ENCODE data around the gene LPAR2. TPM values are rescaled to one million over a fixed set of nuclear protein-coding genes. Genes with fewer than 3 reads are reported as not detected.

The LPAR2 gene
- polyA plus RNA-seq, 1 donor (not counting 4 experiments of a cell fraction or from before 2014, with no cell fraction given), result 7.3 TPM

DNA sequence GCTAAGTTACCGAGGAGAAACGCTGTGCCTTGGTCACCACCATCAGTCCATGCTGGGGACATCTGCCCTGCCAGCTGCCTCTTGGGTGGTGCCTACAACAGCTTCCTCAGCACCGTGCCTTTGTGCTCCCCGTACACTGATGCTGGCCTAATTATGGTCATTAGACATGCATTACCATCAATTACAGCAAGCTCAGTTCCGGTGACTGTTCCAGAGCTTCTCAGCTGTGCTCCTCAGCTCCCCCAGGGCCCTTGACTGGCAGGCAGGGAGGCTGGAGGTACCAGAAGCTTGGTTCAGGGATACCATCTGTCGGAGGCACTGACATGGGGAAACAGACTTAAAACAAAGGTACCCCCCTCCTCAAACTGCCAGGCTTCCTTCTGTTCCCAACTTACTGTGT lies 49.8 kb downstream of the LPAR2 start:
- H3K4me3 ChIP-seq (ENCODE audit: control insufficient read depth in 2 of 3, extremely low read depth in 1 of 3, insufficient read depth in 2 of 3, low read depth in 1 of 3, low read length in 3 of 3), result no peak overlapping the region
- no peak overlapping the region for H3K9ac ChIP-seq (ENCODE audit: control insufficient read depth, extremely low read depth, insufficient read depth, low read length)
- no peak overlapping the region for H3K27ac ChIP-seq (ENCODE audit: control insufficient read depth, insufficient read depth, low read length)
- H4K20me1 ChIP-seq (ENCODE audit: control insufficient read depth, extremely low read depth, insufficient read depth, low read length), result no peaks in the 10 kb centered on the region
- H3K4me1 ChIP-seq (ENCODE audit: control insufficient read depth, extremely low read depth, insufficient read depth, low read length), result no peaks in the 10 kb centered on the region
- H3K4me2 ChIP-seq (ENCODE audit: control insufficient read depth, extremely low read depth, insufficient read depth, low read depth, low read length), result no peak overlapping the region
- dilution Hi-C loops (cut with MboI; ENCODE audit: extremely low pct_ligation_motif_present, low sequenced_read_pairs), result no loop called here
- no peaks in the 10 kb centered on the region for H3K79me2 ChIP-seq (ENCODE audit: control insufficient read depth, insufficient read depth, low read length)
- DNase-seq (ENCODE audit: low read depth, low spot score) (no peak), FAIRE-seq (no peak)
- no peaks in the 10 kb centered on the region for H3K27me3 ChIP-seq (ENCODE audit: control insufficient read depth, extremely low read depth, insufficient read depth, low read length)
- H3K36me3 ChIP-seq (ENCODE audit: control insufficient read depth in 2 of 2, extremely low read depth in 1 of 2, insufficient read depth in 2 of 2, low read length in 2 of 2), result no peaks in the 10 kb centered on the region
- H3K9me3 ChIP-seq (ENCODE audit: control insufficient read depth, low read depth, low read length), result no peaks in the 10 kb centered on the region
- no peak for TF ChIP-seq EZH2 (IDR thresholded peaks at IDR 0.05; ENCODE audit: low read length)
- TF ChIP-seq, protein P1, sequence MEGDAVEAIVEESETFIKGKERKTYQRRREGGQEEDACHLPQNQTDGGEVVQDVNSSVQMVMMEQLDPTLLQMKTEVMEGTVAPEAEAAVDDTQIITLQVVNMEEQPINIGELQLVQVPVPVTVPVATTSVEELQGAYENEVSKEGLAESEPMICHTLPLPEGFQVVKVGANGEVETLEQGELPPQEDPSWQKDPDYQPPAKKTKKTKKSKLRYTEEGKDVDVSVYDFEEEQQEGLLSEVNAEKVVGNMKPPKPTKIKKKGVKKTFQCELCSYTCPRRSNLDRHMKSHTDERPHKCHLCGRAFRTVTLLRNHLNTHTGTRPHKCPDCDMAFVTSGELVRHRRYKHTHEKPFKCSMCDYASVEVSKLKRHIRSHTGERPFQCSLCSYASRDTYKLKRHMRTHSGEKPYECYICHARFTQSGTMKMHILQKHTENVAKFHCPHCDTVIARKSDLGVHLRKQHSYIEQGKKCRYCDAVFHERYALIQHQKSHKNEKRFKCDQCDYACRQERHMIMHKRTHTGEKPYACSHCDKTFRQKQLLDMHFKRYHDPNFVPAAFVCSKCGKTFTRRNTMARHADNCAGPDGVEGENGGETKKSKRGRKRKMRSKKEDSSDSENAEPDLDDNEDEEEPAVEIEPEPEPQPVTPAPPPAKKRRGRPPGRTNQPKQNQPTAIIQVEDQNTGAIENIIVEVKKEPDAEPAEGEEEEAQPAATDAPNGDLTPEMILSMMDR (optimal IDR thresholded peaks at IDR 0.05 in 1 of 3, IDR thresholded peaks at IDR 0.05 in 1 of 3, conservative IDR thresholded peaks at IDR 0.05 in 1 of 3; ENCODE audit: extremely low read depth in 1 of 3, insufficient read depth in 2 of 3, low read length in 3 of 3), result no peak
- no peaks in the 10 kb centered on the region for H3K9me1 ChIP-seq (ENCODE audit: control insufficient read depth, extremely low read depth, insufficient read depth, low read length)
- H2AFZ ChIP-seq (ENCODE audit: control insufficient read depth, low read length), result no peak overlapping the region

- no peak overlapping the region for H3K9ac ChIP-seq (ENCODE audit: control insufficient read depth, extremely low read depth, insufficient read depth, low read length)
- no peak overlapping the region for H3K4me3 ChIP-seq (ENCODE audit: control insufficient read depth in 2 of 3, extremely low read depth in 1 of 3, insufficient read depth in 2 of 3, low read depth in 1 of 3, low read length in 3 of 3)
- no peaks in the 10 kb centered on the region for H3K36me3 ChIP-seq (ENCODE audit: control insufficient read depth in 2 of 2, extremely low read depth in 1 of 2, insufficient read depth in 2 of 2, low read length in 2 of 2)
- no peak for DNase-seq (ENCODE audit: low read depth, low spot score)
- TF ChIP-seq, protein P1 (optimal IDR thresholded peaks at IDR 0.05 in 1 of 3, IDR thresholded peaks at IDR 0.05 in 1 of 3, conservative IDR thresholded peaks at IDR 0.05 in 1 of 3; ENCODE audit: extremely low read depth in 1 of 3, insufficient read depth in 2 of 3, low read length in 3 of 3), result no peak
- no peak for TF ChIP-seq EZH2 (IDR thresholded peaks at IDR 0.05; ENCODE audit: low read length)
- H3K4me2 ChIP-seq (ENCODE audit: control insufficient read depth, extremely low read depth, insufficient read depth, low read depth, low read length), result no peak overlapping the region
- no peaks in the 10 kb centered on the region for H3K9me3 ChIP-seq (ENCODE audit: control insufficient read depth, low read depth, low read length)
- no peaks in the 10 kb centered on the region for H3K4me1 ChIP-seq (ENCODE audit: control insufficient read depth, extremely low read depth, insufficient read depth, low read length)
- dilution Hi-C loops (cut with MboI; ENCODE audit: extremely low pct_ligation_motif_present, low sequenced_read_pairs), result no loop called here
- no peaks in the 10 kb centered on the region for H3K79me2 ChIP-seq (ENCODE audit: control insufficient read depth, insufficient read depth, low read length)
- no peak overlapping the region for H2AFZ ChIP-seq (ENCODE audit: control insufficient read depth, low read length)
- no peaks in the 10 kb centered on the region for H3K9me1 ChIP-seq (ENCODE audit: control insufficient read depth, extremely low read depth, insufficient read depth, low read length)
- FAIRE-seq, result no peak
- no peaks in the 10 kb centered on the region for H3K27me3 ChIP-seq (ENCODE audit: control insufficient read depth, extremely low read depth, insufficient read depth, low read length)
- H3K27ac ChIP-seq (ENCODE audit: control insufficient read depth, insufficient read depth, low read length), result no peak overlapping the region
- no peaks in the 10 kb centered on the region for H4K20me1 ChIP-seq (ENCODE audit: control insufficient read depth, extremely low read depth, insufficient read depth, low read length)
Observed at GRCh38 chr19:19575411-19575810, 52.6 kb downstream of the LPAR2 start.

Other genes starting within 250 kb of the LPAR2 start
- gene GATAD2A, start 222.5 kb downstream of the LPAR2 start, polyA plus RNA-seq, result 14.6 to 81.0 TPM (median 28.4 TPM) in 3 replicates
- gene TSSK6, start 112.7 kb downstream of the LPAR2 start, polyA plus RNA-seq, result 0.47 to 1.0 TPM (median 0.77 TPM) in 3 replicates
- gene NDUFA13, start 112.0 kb downstream of the LPAR2 start, polyA plus RNA-seq, result 294 to 475 TPM (median 343 TPM) in 3 replicates
- 0.56 to 1.4 TPM (median 1.2 TPM) in 3 replicates for gene YJEFN3, start 99.3 kb downstream of the LPAR2 start, polyA plus RNA-seq
- gene CILP2, start 90.0 kb downstream of the LPAR2 start, polyA plus RNA-seq, result 0.07 to 0.21 TPM (median 0.14 TPM) in 3 replicates
- 1.7 to 2.2 TPM (median 2.1 TPM) in 3 replicates for gene PBX4, start 9.5 kb downstream of the LPAR2 start, polyA plus RNA-seq
- 5.0 to 7.1 TPM (median 5.5 TPM) in 3 replicates for gene GMIP, start 15.4 kb upstream of the LPAR2 start, polyA plus RNA-seq
- 9.8 to 20.5 TPM (median 17.7 TPM) in 3 replicates for gene ATP13A1, start 35.5 kb upstream of the LPAR2 start, polyA plus RNA-seq
- gene ZNF101, start 40.6 kb upstream of the LPAR2 start, polyA plus RNA-seq, result 6.0 to 9.8 TPM (median 8.1 TPM) in 3 replicates
- 1.8 to 2.1 TPM (median 2.1 TPM) in 3 replicates for gene ZNF14, start 104.9 kb upstream of the LPAR2 start, polyA plus RNA-seq
- gene ZNF506, start 193.5 kb upstream of the LPAR2 start, polyA plus RNA-seq, result 5.6 to 9.7 TPM (median 8.7 TPM) in 3 replicates
- gene ZNF253, start 237.7 kb upstream of the LPAR2 start, polyA plus RNA-seq, result 1.8 to 2.3 TPM (median 2.0 TPM) in 3 replicates

Measured in keratinocyte (primary cell).